ENCODE results near the gene CNOT2. TPM values are rescaled to one million over a fixed set of nuclear protein-coding genes. Genes with fewer than 3 reads are reported as not detected.

CNOT2 gene
- total RNA-seq, result 79.4 and 86.9 TPM in 2 replicates
- long read RNA-seq, transcript CNOT2-201 (16 exons, 3,282 nt), result major isoform, 173 of 278 reads
- long read RNA-seq, transcript CNOT2-236 (10 exons, 1,545 nt), result minor isoform, 11 of 278 reads
- long read RNA-seq, transcript CNOT2-225 (17 exons, 3,031 nt), result minor isoform, 5 of 278 reads
- long read RNA-seq, partial matches to known transcripts, result 29 of 278 reads
- long read RNA-seq, other reads (novel, unspliced or antisense), result 59 of 278 reads

- no peaks in the 10 kb centered on the region for H3K27me3 Mint-ChIP-seq (ENCODE audit: low read depth)
- TF ChIP-seq CTCF (conservative IDR thresholded peaks at IDR 0.05), result no peak
- peak within 1 kb of the TSS; percentile 96 for H3K4me3 Mint-ChIP-seq
- H3K36me3 Mint-ChIP-seq (ENCODE audit: low read depth), result peaks cover 8% of the 10 kb centered on the region
- peak within 1 kb of the TSS; percentile 99 for H3K27ac Mint-ChIP-seq (ENCODE audit: unreplicated experiment)
- peaks cover 45% of the 10 kb centered on the region for H3K4me1 Mint-ChIP-seq
- peak; percentile 91 for DNase-seq (ENCODE audit: low read depth, low spot score)
- H3K9me3 Mint-ChIP-seq, result no peaks in the 10 kb centered on the region
Observed at GRCh38 chr12:70242695-70243509, at the start of gene CNOT2. Gene CNOT2 (plus strand): TSS chr12:70243433. CDS start chr12:70278227, 34,794 bp downstream.

GRCh38 chr12:70194076-70194475, 49.2 kb upstream of the CNOT2 start:
- DNase-seq (ENCODE audit: low read depth, low spot score), result no peak
- H3K36me3 Mint-ChIP-seq (ENCODE audit: low read depth), result no peaks in the 10 kb centered on the region
- no peak for TF ChIP-seq CTCF (conservative IDR thresholded peaks at IDR 0.05)
- no peak overlapping the region for H3K4me3 Mint-ChIP-seq
- no peaks in the 10 kb centered on the region for H3K9me3 Mint-ChIP-seq
- H3K4me1 Mint-ChIP-seq, result peaks cover 19% of the 10 kb centered on the region
- H3K27ac Mint-ChIP-seq (ENCODE audit: unreplicated experiment), result no peak overlapping the region
- H3K27me3 Mint-ChIP-seq (ENCODE audit: low read depth), result no peaks in the 10 kb centered on the region

- no peak for TF ChIP-seq CTCF (conservative IDR thresholded peaks at IDR 0.05)
- H3K4me3 Mint-ChIP-seq, result no peak overlapping the region
- H3K36me3 Mint-ChIP-seq (ENCODE audit: low read depth), result no peaks in the 10 kb centered on the region
- H3K27ac Mint-ChIP-seq (ENCODE audit: unreplicated experiment), result peak overlapping the region; percentile 72
- peaks cover 15% of the 10 kb centered on the region for H3K4me1 Mint-ChIP-seq
- H3K9me3 Mint-ChIP-seq, result no peaks in the 10 kb centered on the region
- H3K27me3 Mint-ChIP-seq (ENCODE audit: low read depth), result no peaks in the 10 kb centered on the region
- DNase-seq (ENCODE audit: low read depth, low spot score), result no peak
Observed at GRCh38 chr12:70196811-70197281, 46.4 kb upstream of the CNOT2 start.

GRCh38 chr12:70197345-70197744, 45.9 kb upstream of the CNOT2 start:
- no peak overlapping the region for H3K4me3 Mint-ChIP-seq
- H3K27ac Mint-ChIP-seq (ENCODE audit: unreplicated experiment), result peak overlapping the region; percentile 72
- no peak for DNase-seq (ENCODE audit: low read depth, low spot score)
- H3K27me3 Mint-ChIP-seq (ENCODE audit: low read depth), result no peaks in the 10 kb centered on the region
- H3K4me1 Mint-ChIP-seq, result peaks cover 15% of the 10 kb centered on the region
- H3K9me3 Mint-ChIP-seq, result no peaks in the 10 kb centered on the region
- TF ChIP-seq CTCF (conservative IDR thresholded peaks at IDR 0.05), result no peak
- no peaks in the 10 kb centered on the region for H3K36me3 Mint-ChIP-seq (ENCODE audit: low read depth)

GRCh38 chr12:70213707-70214106, 29.5 kb upstream of the CNOT2 start:
- no peak for TF ChIP-seq CTCF (conservative IDR thresholded peaks at IDR 0.05)
- DNase-seq (ENCODE audit: low read depth, low spot score), result no peak
- Mint-ChIP-seq H3K4me1 (no peaks in the 10 kb centered on the region), H3K36me3 (ENCODE audit: low read depth) (peaks cover 41% of the 10 kb centered on the region), H3K4me3 (no peak overlapping the region), H3K27ac (ENCODE audit: unreplicated experiment) (no peak overlapping the region), H3K9me3 (peaks cover 27% of the 10 kb centered on the region), H3K27me3 (ENCODE audit: low read depth) (no peaks in the 10 kb centered on the region)
